ENCODE measurements around the gene SPRY2. TPM values are rescaled to one million over a fixed set of nuclear protein-coding genes. Genes with fewer than 3 reads are reported as not detected.

The SPRY2 gene
- total RNA-seq, 1 experiment from 2014 or later: 7.2 TPM

DNA sequence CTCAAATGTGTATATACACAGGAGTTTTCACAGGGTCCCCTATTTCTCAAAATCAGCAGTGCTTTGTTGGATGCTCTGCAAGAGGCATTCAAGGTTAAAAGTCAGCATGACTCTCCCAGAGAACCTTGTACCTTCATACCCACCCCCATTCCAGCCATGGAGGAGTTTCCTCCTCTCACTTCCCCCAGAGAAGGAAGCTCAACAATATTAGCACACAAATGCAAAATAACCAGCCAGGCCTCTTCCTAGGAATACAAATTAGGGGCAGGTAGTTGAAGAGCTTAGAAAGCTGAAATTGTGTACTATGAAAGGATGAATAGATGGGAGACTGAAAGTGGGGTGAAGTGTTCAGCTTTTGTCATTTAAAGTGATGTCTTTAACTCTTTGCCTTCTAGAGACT, 43.8 kb downstream of the SPRY2 start:
- Histone ChIP-seq H3K4me3 (replicated peaks in 1 of 2; ENCODE audit: low read depth in 1 of 2, low read length in 2 of 2) (no peak overlapping the region), H3K27me3 (ENCODE audit: insufficient read depth, low read length) (no peaks in the 10 kb centered on the region), H3K9ac (ENCODE audit: low read length) (no peak overlapping the region), H4K20me1 (ENCODE audit: insufficient read depth) (no peaks in the 10 kb centered on the region), H2AFZ (ENCODE audit: low read depth, low read length, poor library complexity, severe bottlenecking) (no peak overlapping the region), H3K4me1 (ENCODE audit: control insufficient read depth in 1 of 2, insufficient read depth in 2 of 2, low read length in 2 of 2) (no peaks in the 10 kb centered on the region), H3K9me2 (ENCODE audit: insufficient read depth) (no peaks in the 10 kb centered on the region), H3K9me3 (ENCODE audit: control insufficient read depth in 1 of 2, insufficient read depth in 1 of 2, low read depth in 1 of 2, low read length in 2 of 2) (0 out of 4 replicates have a peak, but pooled peaks cover 0 to 3% of the 10 kb centered on the region in 2 experiments), H3K4me2 (ENCODE audit: low read length) (no peak overlapping the region), H3K36me3 (ENCODE audit: control insufficient read depth in 1 of 2, insufficient read depth in 2 of 2, low read length in 2 of 2) (no peaks in the 10 kb centered on the region), H3K79me2 (ENCODE audit: insufficient read depth, low read length) (no peaks in the 10 kb centered on the region), H3K27ac (ENCODE audit: low read depth, low read length) (no peak overlapping the region)
- RAD21 ChIA-PET (ENCODE audit: low non-redundant PET in 1 of 2, low total read pairs in 2 of 2, uncharacterized antibody in 2 of 2, unreplicated experiment in 2 of 2): no interaction called here
- no TSS peak for BruUV-seq (replicated peaks)
- TF ChIP-seq ATF3 (IDR thresholded peaks at IDR 0.05) (no peak), SIN3A (IDR thresholded peaks at IDR 0.05; ENCODE audit: low read depth) (no peak), CEBPB (IDR thresholded peaks at IDR 0.05; ENCODE audit: low read depth) (no peak), ZFX (IDR thresholded peaks at IDR 0.05) (no peak), POLR2A (IDR thresholded peaks at IDR 0.05; ENCODE audit: borderline replicate concordance, extremely low read depth, insufficient read depth, insufficient read length) (no peak), POLR2AphosphoS5 (IDR thresholded peaks at IDR 0.05; ENCODE audit: low read depth, low read length) (no peak), EZH2phosphoT487 (IDR thresholded peaks at IDR 0.05; ENCODE audit: borderline replicate concordance) (no peak), ZNF274 (IDR thresholded peaks at IDR 0.05; ENCODE audit: low read depth, low read length) (no peak), YY1 (IDR thresholded peaks at IDR 0.05; ENCODE audit: extremely low read depth, insufficient replicate concordance, low read depth, low read length) (no peak), MAX (IDR thresholded peaks at IDR 0.05) (no peak)
- TF ChIP-seq, protein P1, sequence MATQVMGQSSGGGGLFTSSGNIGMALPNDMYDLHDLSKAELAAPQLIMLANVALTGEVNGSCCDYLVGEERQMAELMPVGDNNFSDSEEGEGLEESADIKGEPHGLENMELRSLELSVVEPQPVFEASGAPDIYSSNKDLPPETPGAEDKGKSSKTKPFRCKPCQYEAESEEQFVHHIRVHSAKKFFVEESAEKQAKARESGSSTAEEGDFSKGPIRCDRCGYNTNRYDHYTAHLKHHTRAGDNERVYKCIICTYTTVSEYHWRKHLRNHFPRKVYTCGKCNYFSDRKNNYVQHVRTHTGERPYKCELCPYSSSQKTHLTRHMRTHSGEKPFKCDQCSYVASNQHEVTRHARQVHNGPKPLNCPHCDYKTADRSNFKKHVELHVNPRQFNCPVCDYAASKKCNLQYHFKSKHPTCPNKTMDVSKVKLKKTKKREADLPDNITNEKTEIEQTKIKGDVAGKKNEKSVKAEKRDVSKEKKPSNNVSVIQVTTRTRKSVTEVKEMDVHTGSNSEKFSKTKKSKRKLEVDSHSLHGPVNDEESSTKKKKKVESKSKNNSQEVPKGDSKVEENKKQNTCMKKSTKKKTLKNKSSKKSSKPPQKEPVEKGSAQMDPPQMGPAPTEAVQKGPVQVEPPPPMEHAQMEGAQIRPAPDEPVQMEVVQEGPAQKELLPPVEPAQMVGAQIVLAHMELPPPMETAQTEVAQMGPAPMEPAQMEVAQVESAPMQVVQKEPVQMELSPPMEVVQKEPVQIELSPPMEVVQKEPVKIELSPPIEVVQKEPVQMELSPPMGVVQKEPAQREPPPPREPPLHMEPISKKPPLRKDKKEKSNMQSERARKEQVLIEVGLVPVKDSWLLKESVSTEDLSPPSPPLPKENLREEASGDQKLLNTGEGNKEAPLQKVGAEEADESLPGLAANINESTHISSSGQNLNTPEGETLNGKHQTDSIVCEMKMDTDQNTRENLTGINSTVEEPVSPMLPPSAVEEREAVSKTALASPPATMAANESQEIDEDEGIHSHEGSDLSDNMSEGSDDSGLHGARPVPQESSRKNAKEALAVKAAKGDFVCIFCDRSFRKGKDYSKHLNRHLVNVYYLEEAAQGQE (IDR thresholded peaks at IDR 0.05; ENCODE audit: low read depth): no peak
- intact Hi-C loops (cut with micrococcal nuclease): no loop called here
- POLR2A ChIA-PET: no interaction called here
- CTCF ChIA-PET: no interaction called here
- DNase-seq (ENCODE audit: low read depth, low spot score) (no peak), ATAC-seq (no peak)

Data from HCT116 (cell line).